Epithelial cell of prostate (primary cell): ENCODE results near the gene CCDC90B.
A peak's percentile ranks its signal among the peaks of the same experiment; 100 is the strongest.
"Not testable (repeated sequence)": the region's sequence is repeated elsewhere in the genome, so short reads cannot be mapped to it uniquely, and the experiment has no call there.

Experiments
- DNase-seq: peaks from one replicate; pipeline ENCODE4 v3.0.0-alpha.2; 2011; ENCODE audit warnings: low read depth, low spot score
- H3K27ac ChIP-seq: fragments of 450-650 bp; 2 replicates; pipeline ENCODE4 v1.5.1; 2017; ENCODE audit warnings: mild to moderate bottlenecking

The CCDC90B gene

GRCh38 chr11:83292709-83293456 lies 6.7 kb upstream of the CCDC90B start:
- DNase-seq, result no peak
- H3K27ac ChIP-seq, result no peak overlapping the region

GRCh38 chr11:83287631-83288030 lies 1.5 kb upstream of the CCDC90B start:
- H3K27ac ChIP-seq, result no peak overlapping the region
- DNase-seq, result no peak

GRCh38 chr11:83285151-83285770 lies 906 bp downstream of the CCDC90B start:
- no peak for DNase-seq

GRCh38 chr11:83284501-83285150 lies 1.5 kb downstream of the CCDC90B start:
- peak overlapping the region; percentile 97 for H3K27ac ChIP-seq
- DNase-seq, result no peak

More at GRCh38 chr11:83285151-83285770, 906 bp downstream of the CCDC90B start:
- peak overlapping the region; percentile 97 for H3K27ac ChIP-seq

- DNase-seq, result no peak
- no peak overlapping the region for H3K27ac ChIP-seq
These were observed 4.0 kb downstream of the CCDC90B start for GRCh38 chr11:83282084-83282716.

GRCh38 chr11:83280256-83280655 lies 5.9 kb downstream of the CCDC90B start:
- H3K27ac ChIP-seq, result no peak overlapping the region
- DNase-seq, result no peak

GRCh38 chr11:83278351-83278750 lies 7.8 kb downstream of the CCDC90B start:
- H3K27ac ChIP-seq, result no peak overlapping the region
- DNase-seq, result no peak

GRCh38 chr11:83275888-83276641 lies 10.1 kb downstream of the CCDC90B start:
- no peak overlapping the region for H3K27ac ChIP-seq
- DNase-seq, result no peak

GRCh38 chr11:83272627-83273026 lies 13.5 kb downstream of the CCDC90B start:
- no peak for DNase-seq

GRCh38 chr11:83271734-83272133 lies 14.4 kb downstream of the CCDC90B start:
- H3K27ac ChIP-seq, DNase-seq: not testable (repeated sequence)

More at GRCh38 chr11:83272627-83273026, 13.5 kb downstream of the CCDC90B start:
- no peak overlapping the region for H3K27ac ChIP-seq

- H3K27ac ChIP-seq, DNase-seq: not testable (repeated sequence)
These were observed 17.1 kb downstream of the CCDC90B start for GRCh38 chr11:83269080-83269479.

- H3K27ac ChIP-seq, result no peak overlapping the region
- DNase-seq, result no peak
These were observed 20.8 kb downstream of the CCDC90B start for GRCh38 chr11:83265331-83265730.

GRCh38 chr11:83259559-83259958 lies 26.6 kb downstream of the CCDC90B start:
- DNase-seq, result no peak
- no peak overlapping the region for H3K27ac ChIP-seq

GRCh38 chr11:83257761-83258168 lies 28.4 kb downstream of the CCDC90B start:
- no peak for DNase-seq

GRCh38 chr11:83256602-83257340 lies 29.4 kb downstream of the CCDC90B start:
- H3K27ac ChIP-seq, result no peak overlapping the region
- DNase-seq, result no peak

More at GRCh38 chr11:83257761-83258168, 28.4 kb downstream of the CCDC90B start:
- no peak overlapping the region for H3K27ac ChIP-seq

- DNase-seq, result no peak
- no peak overlapping the region for H3K27ac ChIP-seq
These were observed 30.8 kb downstream of the CCDC90B start for GRCh38 chr11:83255366-83255765.

GRCh38 chr11:83252941-83253340 lies 33.2 kb downstream of the CCDC90B start:
- no peak for DNase-seq
- no peak overlapping the region for H3K27ac ChIP-seq

- no peak for DNase-seq
- no peak overlapping the region for H3K27ac ChIP-seq
These were observed 33.9 kb downstream of the CCDC90B start for GRCh38 chr11:83252266-83252665.

GRCh38 chr11:83249972-83250593 lies 36.1 kb downstream of the CCDC90B start:
- H3K27ac ChIP-seq, result no peak overlapping the region

More at GRCh38 chr11:83249972-83250593, 36.1 kb downstream of the CCDC90B start:
- no peak for DNase-seq
